ENCODE data around the gene MXRA7.

The MXRA7 gene

GRCh38 chr17:76673729-76674128, 37.0 kb downstream of the MXRA7 start:
- no peak for TF ChIP-seq CTCF (IDR thresholded peaks at IDR 0.05; ENCODE audit: control extremely low read depth, extremely low read depth, low read depth, missing control alignments)
- POLR2A ChIA-PET = no interaction called here
- CTCF ChIA-PET = interaction anchor here (0.7 to 2.9 kb wide), 4 partner anchors 8 to 151 kb away, joined by 3 to 31 read pairs (median 7); no protein-coding TSS in a partner anchor
- DNase-seq (ENCODE audit: extremely low spot score) = no peak

GRCh38 chr17:76672892-76673291, 37.9 kb downstream of the MXRA7 start:
- ChIA-PET POLR2A (no interaction called here), CTCF (interaction anchor here (1.3 to 2.9 kb wide), 3 partner anchors 9 to 40 kb away, joined by 5 to 31 read pairs (median 6); no protein-coding TSS in a partner anchor)
- no peak for DNase-seq (ENCODE audit: extremely low spot score)
- no peak for TF ChIP-seq CTCF (IDR thresholded peaks at IDR 0.05; ENCODE audit: control extremely low read depth, extremely low read depth, low read depth, missing control alignments)

GRCh38 chr17:76672270-76672851, 38.4 kb downstream of the MXRA7 start:
- ChIA-PET POLR2A (interaction anchor here (1.0 kb wide), 1 partner anchor 774 kb away, joined by 3 read pairs; no protein-coding TSS in a partner anchor), CTCF (interaction anchor here (1.0 to 2.9 kb wide), 6 partner anchors 9 to 165 kb away, joined by 3 to 31 read pairs (median 4); no protein-coding TSS in a partner anchor)
- no peak for TF ChIP-seq CTCF (IDR thresholded peaks at IDR 0.05; ENCODE audit: control extremely low read depth, extremely low read depth, low read depth, missing control alignments)
- DNase-seq (ENCODE audit: extremely low spot score) = no peak

- ChIA-PET CTCF (interaction anchor here (1.0 to 2.9 kb wide), 7 partner anchors 10 to 165 kb away, joined by 3 to 31 read pairs (median 4); no protein-coding TSS in a partner anchor), POLR2A (interaction anchor here (0.7 to 1.0 kb wide), 2 partner anchors 10 to 773 kb away, joined by 3 read pairs; no protein-coding TSS in a partner anchor)
- no peak for TF ChIP-seq CTCF (IDR thresholded peaks at IDR 0.05; ENCODE audit: control extremely low read depth, extremely low read depth, low read depth, missing control alignments)
- DNase-seq (ENCODE audit: extremely low spot score) = no peak
Measured at GRCh38 chr17:76671912-76672262, 38.9 kb downstream of the MXRA7 start.

GRCh38 chr17:76671123-76671911, 39.4 kb downstream of the MXRA7 start:
- ChIA-PET CTCF (interaction anchor here (1.0 to 2.9 kb wide), 7 partner anchors 10 to 164 kb away, joined by 3 to 31 read pairs (median 4); no protein-coding TSS in a partner anchor), POLR2A (interaction anchor here (0.7 to 1.0 kb wide), 3 partner anchors 11 to 773 kb away, joined by 3 read pairs; no protein-coding TSS in a partner anchor)
- DNase-seq (ENCODE audit: extremely low spot score) = peak; percentile 99
- no peak for TF ChIP-seq CTCF (IDR thresholded peaks at IDR 0.05; ENCODE audit: control extremely low read depth, extremely low read depth, low read depth, missing control alignments)

GRCh38 chr17:76670718-76671122, 40.0 kb downstream of the MXRA7 start:
- ChIA-PET CTCF (interaction anchor here (1.1 to 2.9 kb wide), 4 partner anchors 11 to 164 kb away, joined by 3 to 31 read pairs (median 4); no protein-coding TSS in a partner anchor), POLR2A (interaction anchor here (0.7 kb wide), 1 partner anchor 111 kb away, joined by 3 read pairs; no protein-coding TSS in a partner anchor)
- no peak for TF ChIP-seq CTCF (IDR thresholded peaks at IDR 0.05; ENCODE audit: control extremely low read depth, extremely low read depth, low read depth, missing control alignments)
- no peak for DNase-seq (ENCODE audit: extremely low spot score)
